Ishikawa (cell line): ENCODE data around the gene EPHA6.

ENCODE experiments used
- CEBPB ChIP-seq: IDR thresholded peaks from 2 replicates; pipeline ENCODE4 v1.6.1; 2012
- CREB1 ChIP-seq: IDR thresholded peaks from 2 replicates; pipeline ENCODE4 v1.6.1; 2012; ENCODE audit warnings: low read depth
- EGR1 ChIP-seq: IDR thresholded peaks from 2 replicates; pipeline ENCODE4 v1.6.1; 2012
- EP300 ChIP-seq: IDR thresholded peaks from 2 replicates; pipeline ENCODE4 v1.6.1; 2012; ENCODE audit warnings: borderline replicate concordance
- FOXM1 ChIP-seq: IDR thresholded peaks from 2 replicates; pipeline ENCODE4 v1.6.1; 2012; ENCODE audit warnings: low read depth, borderline replicate concordance
- MAX ChIP-seq: IDR thresholded peaks from 2 replicates; pipeline ENCODE4 v1.6.1; 2012
- NFIC ChIP-seq: IDR thresholded peaks from 2 replicates; pipeline ENCODE4 v1.6.1; 2012
- RAD21 ChIP-seq: IDR thresholded peaks from 2 replicates; pipeline ENCODE4 v1.6.1; 2012; ENCODE audit warnings: low read depth
- REST ChIP-seq: IDR thresholded peaks from 2 replicates; pipeline ENCODE4 v1.6.1; 2012; ENCODE audit warnings: low read depth, mild to moderate bottlenecking
- TAF1 ChIP-seq: IDR thresholded peaks from 2 replicates; pipeline ENCODE4 v1.6.1; 2012; ENCODE audit warnings: low read depth, mild to moderate bottlenecking
- TCF12 ChIP-seq: IDR thresholded peaks from 2 replicates; pipeline ENCODE4 v1.6.1; 2012; ENCODE audit warnings: low read depth
- TEAD4 ChIP-seq: IDR thresholded peaks from 2 replicates; pipeline ENCODE4 v1.6.1; 2012
- USF1 ChIP-seq: IDR thresholded peaks from 2 replicates; pipeline ENCODE4 v1.6.1; 2012
- YY1 ChIP-seq: IDR thresholded peaks from 2 replicates; pipeline ENCODE4 v1.6.1; 2012; ENCODE audit warnings: low read depth
- ZBTB7A ChIP-seq: IDR thresholded peaks from 2 replicates; pipeline ENCODE4 v1.6.1; 2012; ENCODE audit warnings: low read depth

Gene EPHA6

GRCh38 chr3:97673357-97673997, 859.1 kb downstream of the EPHA6 start:
- TF ChIP-seq TCF12 (no peak), TAF1 (no peak), REST (no peak), EGR1 (no peak), CEBPB (no peak), NFIC (no peak), FOXM1 (no peak)

- TF ChIP-seq FOXM1, result no peak
- no peak for TF ChIP-seq CEBPB
- TF ChIP-seq ZBTB7A, result no peak
- TF ChIP-seq TCF12, result no peak
- TF ChIP-seq EP300, result no peak
- TF ChIP-seq CREB1, result no peak
- TF ChIP-seq REST, result no peak
- TF ChIP-seq YY1, result no peak
- no peak for TF ChIP-seq TEAD4
- no peak for TF ChIP-seq NFIC
Observed at GRCh38 chr3:97674461-97674860, 860.1 kb downstream of the EPHA6 start.

GRCh38 chr3:97680210-97680609, 865.8 kb downstream of the EPHA6 start:
- no peak for TF ChIP-seq REST
- no peak for TF ChIP-seq CREB1
- TF ChIP-seq TAF1, result no peak

GRCh38 chr3:97680696-97681095, 866.3 kb downstream of the EPHA6 start:
- no peak for TF ChIP-seq ZBTB7A
- TF ChIP-seq CREB1, result no peak
- no peak for TF ChIP-seq FOXM1
- no peak for TF ChIP-seq TAF1
- no peak for TF ChIP-seq REST
- TF ChIP-seq TCF12, result no peak
- no peak for TF ChIP-seq EGR1
- TF ChIP-seq TEAD4, result no peak
- no peak for TF ChIP-seq NFIC
- no peak for TF ChIP-seq USF1
- no peak for TF ChIP-seq YY1
- no peak for TF ChIP-seq CEBPB
- TF ChIP-seq MAX, result no peak
- no peak for TF ChIP-seq EP300
- no peak for TF ChIP-seq RAD21
